PC-9 (cell line): ENCODE measurements around the gene KMT2D.

Experiments
- EZH2 ChIP-seq: fragments of 200-600 bp; sonication (generic); IDR thresholded peaks from 2 replicates; pipeline ENCODE4 v1.8.0; 2017; ENCODE audit warnings: antibody characterized with exemption, low read depth
- TF ChIP-seq, protein P1 (sequence below): fragments of 200-600 bp; sonication (generic); conservative IDR thresholded peaks from 2 replicates; pipeline ENCODE4 v1.6.1; 2017; ENCODE audit warnings: mixed run types, antibody characterized with exemption, mild to moderate bottlenecking, moderate library complexity

DNA sequence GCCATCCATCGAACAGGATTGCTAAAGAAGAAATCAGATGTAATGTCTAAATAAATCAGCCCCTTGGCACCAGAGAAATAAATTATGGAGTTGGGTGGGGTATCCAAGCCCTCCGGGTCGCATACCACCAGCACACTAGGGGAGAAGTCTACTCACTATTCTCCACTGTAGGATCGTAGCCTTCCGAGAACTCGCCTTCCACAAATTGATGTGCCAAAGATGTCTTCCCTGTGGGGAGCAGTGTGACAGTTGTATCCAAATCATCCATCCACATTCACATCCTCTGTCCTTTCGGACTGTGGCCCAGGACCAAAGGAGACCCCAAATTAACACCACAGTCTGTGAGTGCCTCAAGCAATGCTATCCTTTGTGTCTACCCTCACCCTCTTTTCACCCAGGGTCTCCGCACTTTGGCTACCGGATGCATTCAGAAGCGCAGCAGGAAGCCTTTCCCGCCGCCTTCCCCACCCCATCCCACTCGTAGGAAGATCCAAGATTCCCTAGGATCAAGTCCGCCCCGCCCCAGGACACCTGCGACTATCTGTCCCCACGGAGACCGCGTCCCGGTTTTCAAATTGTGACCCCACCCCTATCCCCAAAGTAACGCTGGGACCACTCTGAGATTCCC is 8.4 kb upstream of the KMT2D start:
- TF ChIP-seq, protein P1, sequence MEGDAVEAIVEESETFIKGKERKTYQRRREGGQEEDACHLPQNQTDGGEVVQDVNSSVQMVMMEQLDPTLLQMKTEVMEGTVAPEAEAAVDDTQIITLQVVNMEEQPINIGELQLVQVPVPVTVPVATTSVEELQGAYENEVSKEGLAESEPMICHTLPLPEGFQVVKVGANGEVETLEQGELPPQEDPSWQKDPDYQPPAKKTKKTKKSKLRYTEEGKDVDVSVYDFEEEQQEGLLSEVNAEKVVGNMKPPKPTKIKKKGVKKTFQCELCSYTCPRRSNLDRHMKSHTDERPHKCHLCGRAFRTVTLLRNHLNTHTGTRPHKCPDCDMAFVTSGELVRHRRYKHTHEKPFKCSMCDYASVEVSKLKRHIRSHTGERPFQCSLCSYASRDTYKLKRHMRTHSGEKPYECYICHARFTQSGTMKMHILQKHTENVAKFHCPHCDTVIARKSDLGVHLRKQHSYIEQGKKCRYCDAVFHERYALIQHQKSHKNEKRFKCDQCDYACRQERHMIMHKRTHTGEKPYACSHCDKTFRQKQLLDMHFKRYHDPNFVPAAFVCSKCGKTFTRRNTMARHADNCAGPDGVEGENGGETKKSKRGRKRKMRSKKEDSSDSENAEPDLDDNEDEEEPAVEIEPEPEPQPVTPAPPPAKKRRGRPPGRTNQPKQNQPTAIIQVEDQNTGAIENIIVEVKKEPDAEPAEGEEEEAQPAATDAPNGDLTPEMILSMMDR: no peak
- TF ChIP-seq EZH2: no peak
